ENCODE measurements around the gene MAN2B2.

The MAN2B2 gene
- 62.8 to 102 (median 92.0) reads per million in 4 donors for total RNA-seq

- peak; percentile 70 to 81 (median 75) for DNase-seq
Observed at GRCh38 chr4:6574747-6575502, at the start of gene MAN2B2. Gene MAN2B2, plus strand, starts transcription at chr4:6575189. Its CDS starts 22 bp downstream, at chr4:6575211.

- no peak for DNase-seq
Observed at GRCh38 chr4:6525474-6525873, 49.5 kb upstream of the MAN2B2 start.

GRCh38 chr4:6526156-6526555, 48.8 kb upstream of the MAN2B2 start:
- DNase-seq, result no peak

GRCh38 chr4:6526671-6527091, 48.3 kb upstream of the MAN2B2 start:
- no peak for DNase-seq

GRCh38 chr4:6527259-6527658, 47.7 kb upstream of the MAN2B2 start:
- no peak for DNase-seq

GRCh38 chr4:6527683-6528595, 47.0 kb upstream of the MAN2B2 start:
- no peak for DNase-seq

GRCh38 chr4:6529021-6529420, 46.0 kb upstream of the MAN2B2 start:
- DNase-seq, result no peak

GRCh38 chr4:6530301-6530700, 44.7 kb upstream of the MAN2B2 start:
- DNase-seq, result no peak

GRCh38 chr4:6530964-6531363, 44.0 kb upstream of the MAN2B2 start:
- no peak for DNase-seq

GRCh38 chr4:6532102-6532501, 42.9 kb upstream of the MAN2B2 start:
- DNase-seq, result no peak

GRCh38 chr4:6532658-6533057, 42.3 kb upstream of the MAN2B2 start:
- no peak for DNase-seq

- no peak for DNase-seq
Observed at GRCh38 chr4:6534050-6534449, 40.9 kb upstream of the MAN2B2 start.

- DNase-seq, result no peak
Observed at GRCh38 chr4:6534618-6535328, 40.2 kb upstream of the MAN2B2 start.

- no peak for DNase-seq
Observed at GRCh38 chr4:6535329-6535692, 39.7 kb upstream of the MAN2B2 start.

GRCh38 chr4:6535706-6536105, 39.3 kb upstream of the MAN2B2 start:
- no peak for DNase-seq

- no peak for DNase-seq
Observed at GRCh38 chr4:6538111-6538510, 36.9 kb upstream of the MAN2B2 start.

- no peak for DNase-seq
Observed at GRCh38 chr4:6538575-6538974, 36.4 kb upstream of the MAN2B2 start.

GRCh38 chr4:6539009-6539764, 35.8 kb upstream of the MAN2B2 start:
- no peak for DNase-seq

GRCh38 chr4:6540879-6541278, 34.1 kb upstream of the MAN2B2 start:
- DNase-seq, result no peak

- no peak for DNase-seq
Observed at GRCh38 chr4:6541789-6542188, 33.2 kb upstream of the MAN2B2 start.

- DNase-seq, result no peak
Observed at GRCh38 chr4:6542951-6543350, 32.0 kb upstream of the MAN2B2 start.

- no peak for DNase-seq
Observed at GRCh38 chr4:6546091-6546490, 28.9 kb upstream of the MAN2B2 start.

Measured in T-helper 1 cell (primary cell).